ENCODE results near the gene DGKQ. TPM values are rescaled to one million over a fixed set of nuclear protein-coding genes. Genes with fewer than 3 reads are reported as not detected.

The DGKQ gene
- polyA plus RNA-seq, 3 donors: 6.4 to 7.1 (median 6.6) TPM

DNA sequence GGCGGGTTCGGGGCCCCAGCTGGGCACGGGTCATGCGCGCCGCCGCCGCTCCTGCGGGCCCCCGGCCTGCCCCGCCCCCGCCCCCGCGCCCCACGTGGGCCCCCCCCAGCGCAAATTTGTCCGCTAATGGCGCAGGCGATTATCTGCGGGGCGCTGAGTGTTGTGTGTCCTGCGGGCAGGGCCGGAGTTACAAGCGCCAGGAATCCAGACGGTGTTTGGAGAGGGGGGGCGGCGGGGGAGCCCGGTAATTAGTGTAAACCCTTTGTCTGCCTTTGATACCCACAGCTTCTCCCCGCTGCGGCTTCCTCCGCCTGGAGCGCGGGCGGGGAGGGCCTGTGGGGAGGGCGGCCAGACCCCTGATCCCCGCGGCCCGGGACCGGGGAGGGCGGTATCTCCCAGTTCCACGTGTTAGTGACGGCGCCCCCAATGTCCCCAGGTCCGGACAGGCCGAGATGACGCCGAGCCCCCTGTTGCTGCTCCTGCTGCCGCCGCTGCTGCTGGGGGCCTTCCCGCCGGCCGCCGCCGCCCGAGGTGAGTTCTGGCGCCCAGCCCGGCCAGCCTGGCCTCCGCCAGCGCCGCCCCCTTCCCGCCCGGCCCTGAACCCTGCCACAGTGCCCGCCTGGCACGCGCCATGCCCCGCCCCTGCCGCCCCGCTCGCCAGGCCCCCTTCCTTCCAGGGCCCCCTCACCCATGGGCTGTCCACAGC is 38.8 kb upstream of the DGKQ start:
- 2 to 4% (median 2%) methylated on average over 32 to 68 of the region's 69 CpGs for whole genome bisulfite sequencing, 3 donors
- no peak overlapping the region for H3K27ac ChIP-seq (ENCODE audit: low read depth, low read length)

DNA sequence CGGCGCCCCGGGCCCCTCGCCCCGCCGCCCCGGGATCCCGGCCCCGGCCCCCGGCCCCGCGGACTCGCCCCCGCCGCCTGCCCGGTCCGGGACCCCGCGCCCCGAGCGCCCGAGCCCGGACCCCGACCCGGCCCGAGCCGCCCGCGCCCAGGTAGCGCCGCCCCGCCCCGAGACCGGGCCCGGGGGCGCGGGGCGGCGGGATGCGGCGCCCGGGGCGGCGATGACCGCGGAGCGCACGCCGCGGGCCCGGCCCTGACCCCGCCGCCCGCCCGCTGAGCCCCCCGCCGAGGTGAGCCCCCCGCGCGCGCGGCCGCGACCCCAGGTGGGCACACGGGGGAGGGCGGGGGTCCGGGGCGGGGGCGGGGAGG is 38.3 kb upstream of the DGKQ start:
- no peak overlapping the region for H3K27ac ChIP-seq (ENCODE audit: low read depth, low read length)

DNA sequence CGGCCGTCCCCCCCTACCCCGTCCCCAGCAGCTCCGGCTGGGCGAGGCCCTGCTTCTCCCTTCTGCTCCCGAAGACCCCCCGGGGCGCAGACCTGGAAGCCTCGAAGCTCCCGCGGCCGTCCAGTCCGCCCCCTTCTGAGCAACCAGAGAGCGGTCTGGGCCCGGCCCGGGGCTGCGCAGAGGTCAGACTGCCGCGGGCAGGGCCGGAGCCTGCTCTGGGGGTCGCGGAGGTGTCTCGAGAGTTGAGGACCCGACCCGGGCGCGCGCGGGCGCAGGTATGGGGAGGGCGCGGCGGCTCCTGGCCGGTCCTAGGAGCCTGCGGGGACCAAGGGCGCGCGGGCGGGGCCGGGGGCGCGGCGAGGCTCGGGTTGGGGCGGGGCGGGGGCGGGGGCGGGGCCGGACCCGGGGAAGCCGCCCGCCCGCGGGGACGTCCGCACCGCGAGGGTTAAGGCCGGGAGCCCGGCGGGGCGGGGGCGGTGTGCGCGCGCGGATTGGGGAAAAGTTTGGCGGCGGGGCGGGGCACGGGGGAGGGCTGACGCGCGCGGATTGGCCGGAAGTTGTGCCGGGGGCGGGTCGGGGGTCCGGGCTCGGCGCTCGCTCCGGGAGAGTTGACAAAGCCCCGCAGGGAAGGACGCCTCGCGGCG is 37.8 kb upstream of the DGKQ start, which contains the start of gene FGFRL1:
FGFRL1 (plus strand) TSS at position 605 of the 644 bp plus-strand sequence. CDS start 860 bp downstream, outside the sequence.
- 0 to 1% (median 1%) methylated on average over 24 to 89 of the region's 89 CpGs for WGBS, 3 donors
- H3K27ac ChIP-seq (ENCODE audit: low read depth, low read length): no peak within 1 kb of the TSS

More for the DNA sequence above, 38.3 kb upstream of the DGKQ start:
- 0 to 4% (median 1%) methylated on average over 1 to 58 of the region's 69 CpGs for WGBS, 3 donors

DNA sequence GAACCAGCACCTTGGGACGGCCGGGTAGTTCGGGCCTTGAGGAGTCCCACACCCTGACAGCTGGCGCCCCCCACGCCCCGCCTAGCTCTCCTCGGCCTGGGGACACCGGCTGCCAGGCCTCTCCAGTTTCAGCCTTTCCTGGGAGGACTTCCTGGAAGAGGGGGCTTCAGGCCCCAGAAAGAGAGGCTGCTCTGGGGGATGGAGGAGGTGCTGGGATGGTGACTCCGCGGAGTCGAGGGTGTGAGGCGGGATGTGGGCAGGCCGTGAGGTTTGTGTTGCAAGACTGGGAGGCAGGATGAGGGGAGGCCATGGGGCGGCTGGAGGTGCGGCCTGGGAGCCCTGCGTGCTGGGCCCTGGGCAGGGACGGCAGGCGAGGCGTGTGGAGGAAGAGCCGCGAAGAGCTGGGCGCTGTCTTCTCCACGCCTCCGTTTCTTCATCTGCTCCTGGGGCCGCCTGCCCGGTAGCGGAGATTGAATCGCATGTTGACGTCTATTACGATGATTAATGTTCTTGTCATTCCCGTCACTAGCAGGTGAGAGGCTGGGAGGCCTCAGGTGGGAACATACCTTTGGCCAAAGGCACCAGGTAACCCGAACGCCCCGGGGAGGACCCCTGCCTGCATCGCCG is 37.1 kb upstream of the DGKQ start:
- WGBS, 3 donors: 1 to 3% (median 2%) methylated on average over 32 to 36 of the region's 36 CpGs
- H3K27ac ChIP-seq (ENCODE audit: low read depth, low read length): no peak overlapping the region

DNA sequence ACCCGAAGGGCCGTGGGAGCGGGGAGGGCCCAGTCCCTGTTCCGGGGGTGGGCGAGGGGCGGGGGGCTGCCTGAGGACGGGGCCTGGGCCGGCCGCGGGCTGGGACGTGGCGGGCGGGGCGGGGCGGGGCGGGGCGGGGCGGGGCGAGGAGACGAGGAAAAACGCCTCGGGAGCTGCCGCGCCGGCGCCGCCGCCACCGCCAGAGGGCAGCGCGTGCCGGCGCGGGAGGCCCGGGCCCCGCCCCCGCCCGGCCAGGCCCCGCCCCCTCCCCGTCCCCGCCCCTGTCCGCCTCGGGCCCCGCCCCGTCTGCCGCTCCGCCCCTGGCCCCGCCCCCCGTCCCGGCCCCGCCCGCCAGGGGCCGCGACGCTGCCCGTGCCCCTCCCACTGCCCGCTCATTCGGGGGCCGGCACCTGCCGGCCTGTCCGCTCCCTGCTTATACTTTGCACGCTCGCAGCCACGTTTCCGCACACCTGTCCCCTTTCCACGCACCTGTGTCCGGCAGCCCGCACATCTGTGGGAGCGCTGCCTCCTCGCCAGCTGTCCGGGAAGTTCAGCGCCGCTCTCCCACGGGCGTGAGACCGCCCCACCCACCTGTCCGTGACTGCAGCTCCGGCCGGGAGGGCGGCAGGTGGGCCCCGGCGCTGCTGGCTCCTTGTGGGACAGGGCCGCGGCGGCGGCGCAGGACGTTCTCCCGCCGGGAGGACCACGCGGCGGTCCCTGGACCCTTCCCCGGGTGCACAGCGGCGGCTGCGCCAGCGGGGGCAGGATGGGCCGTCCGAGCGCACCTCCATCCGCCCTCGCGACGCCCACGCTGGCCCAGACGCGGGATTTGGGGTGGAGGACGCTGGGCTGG is 36.4 kb upstream of the DGKQ start:
- no peak overlapping the region for H3K27ac ChIP-seq (ENCODE audit: low read depth, low read length)
- WGBS, 3 donors: 0 to 1% (median 0%) methylated on average over 54 to 96 of the region's 109 CpGs

DNA sequence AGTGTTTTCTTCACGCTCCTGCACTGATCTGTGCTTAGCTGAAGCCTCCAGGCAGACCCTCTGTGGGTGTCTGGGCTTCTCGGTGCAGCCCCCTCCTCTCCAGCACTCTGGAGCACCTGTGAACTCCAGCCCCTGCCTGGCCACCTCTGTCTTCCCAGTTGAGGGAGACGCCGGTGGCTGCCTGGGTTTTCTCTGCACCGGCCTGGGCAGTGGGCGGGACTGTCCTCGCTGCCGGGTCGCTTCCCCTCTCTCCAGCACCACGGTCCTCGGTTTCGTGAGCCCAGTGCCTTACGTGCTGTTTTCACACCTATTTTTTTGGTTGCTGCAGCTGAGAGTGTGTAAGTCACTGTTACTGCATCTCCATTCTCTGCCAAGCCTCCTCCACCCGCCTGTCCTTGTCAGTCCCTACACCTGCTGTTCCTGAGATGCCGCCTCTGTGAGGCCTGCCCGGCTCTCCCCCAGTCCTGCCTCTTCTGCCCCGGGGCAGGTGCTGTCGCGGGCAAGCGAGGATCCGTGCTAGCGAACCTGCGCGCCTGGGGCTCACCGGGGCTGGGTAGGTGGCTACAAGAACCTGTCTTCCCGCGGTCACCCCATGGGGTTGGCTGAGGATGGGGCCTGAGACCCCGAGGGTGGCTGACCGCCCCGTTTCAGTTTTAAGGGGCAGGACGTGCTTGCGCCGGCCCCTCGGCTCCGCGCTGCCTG is 35.6 kb upstream of the DGKQ start:
- WGBS, 3 donors: 3 to 7% (median 5%) methylated on average over 35 to 36 of the region's 36 CpGs
- no peak overlapping the region for H3K27ac ChIP-seq (ENCODE audit: low read depth, low read length)

DNA sequence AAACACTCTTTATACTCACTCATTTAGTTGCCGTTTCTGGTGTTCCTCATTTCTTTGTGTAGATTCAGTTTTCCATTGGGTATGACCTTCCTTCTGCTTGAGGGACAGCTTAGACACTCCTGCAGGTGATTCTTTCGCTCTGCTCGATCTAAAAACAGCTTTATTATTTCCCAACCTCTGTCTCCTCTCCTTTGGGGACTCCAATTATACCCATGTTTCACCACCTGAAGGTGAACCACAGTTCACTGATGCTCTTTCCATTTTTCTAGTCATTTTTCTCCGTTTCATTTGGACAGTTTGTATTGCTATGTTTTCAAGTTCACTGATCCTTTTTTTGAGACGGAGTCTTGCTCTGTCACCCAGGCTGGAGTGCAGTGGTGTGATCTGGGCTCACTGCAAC is 33.5 kb upstream of the DGKQ start:
- no peak overlapping the region for H3K27ac ChIP-seq (ENCODE audit: low read depth, low read length)
- 86 to 93% (median 90%) methylated on average over 5 of the region's 5 CpGs for WGBS, 3 donors

DNA sequence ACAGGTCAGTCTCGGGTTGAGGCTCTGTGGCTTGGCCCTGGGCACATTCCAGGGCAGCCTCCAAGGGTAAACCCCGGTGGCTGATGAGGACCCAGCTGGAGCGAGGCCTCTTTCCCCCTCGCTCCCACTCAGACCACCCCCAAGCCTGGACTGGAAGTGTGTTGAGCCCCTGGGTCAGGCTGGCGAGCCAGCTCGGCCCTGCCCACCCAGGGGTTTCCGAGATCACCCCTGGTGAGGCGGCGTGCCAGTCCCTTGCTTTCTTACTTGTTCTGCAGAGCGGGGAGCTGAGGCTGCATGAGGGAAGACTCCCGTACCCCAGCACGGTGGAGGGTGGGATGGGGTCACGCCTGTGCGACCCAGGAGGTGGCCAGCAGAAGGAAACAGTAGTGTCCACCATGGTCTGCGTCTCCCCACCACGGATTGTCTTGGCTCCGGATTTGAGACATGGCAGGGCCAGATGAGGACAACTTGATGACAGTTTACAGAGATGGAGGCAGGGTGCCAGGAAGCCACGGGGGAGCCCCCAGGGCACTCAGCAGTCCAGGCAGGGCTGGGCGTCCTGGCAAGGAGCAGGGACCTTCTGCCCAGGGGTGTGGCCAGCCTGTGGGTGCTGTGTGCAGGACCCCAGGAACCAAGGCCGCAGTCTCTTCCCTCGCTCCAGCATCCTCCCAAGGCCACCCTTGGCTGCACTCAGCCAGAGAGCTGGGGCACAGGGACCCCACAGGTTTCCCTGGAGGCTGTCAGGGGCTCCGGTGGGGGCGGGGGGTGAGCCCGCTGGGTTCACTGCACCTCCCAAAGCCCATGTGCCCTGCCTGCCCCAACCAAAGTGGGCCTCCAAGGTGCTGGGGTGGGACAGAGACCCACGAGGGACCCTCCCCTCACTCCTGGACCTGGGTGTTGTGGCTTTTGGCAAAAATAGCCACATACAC is 31.5 kb upstream of the DGKQ start:
- 78 to 83% (median 81%) methylated on average over 25 of the region's 25 CpGs for WGBS, 3 donors
- no peak overlapping the region for H3K27ac ChIP-seq (ENCODE audit: low read depth, low read length)

DNA sequence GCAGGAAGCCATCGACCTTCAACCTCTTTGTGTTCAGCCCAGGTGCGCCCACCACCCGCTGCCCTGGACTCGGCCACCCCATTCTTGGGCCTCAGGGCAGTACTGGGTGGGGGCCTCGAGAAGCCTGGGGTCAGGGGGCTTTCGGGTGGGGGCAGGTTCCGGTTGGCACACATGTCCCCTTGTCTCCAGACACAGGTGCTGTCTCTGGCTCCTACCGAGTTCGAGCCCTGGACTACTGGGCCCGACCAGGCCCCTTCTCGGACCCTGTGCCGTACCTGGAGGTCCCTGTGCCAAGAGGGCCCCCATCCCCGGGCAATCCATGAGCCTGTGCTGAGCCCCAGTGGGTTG is 30.7 kb upstream of the DGKQ start:
- WGBS, 3 donors: 88 to 90% (median 89%) methylated on average over 13 of the region's 13 CpGs

DNA sequence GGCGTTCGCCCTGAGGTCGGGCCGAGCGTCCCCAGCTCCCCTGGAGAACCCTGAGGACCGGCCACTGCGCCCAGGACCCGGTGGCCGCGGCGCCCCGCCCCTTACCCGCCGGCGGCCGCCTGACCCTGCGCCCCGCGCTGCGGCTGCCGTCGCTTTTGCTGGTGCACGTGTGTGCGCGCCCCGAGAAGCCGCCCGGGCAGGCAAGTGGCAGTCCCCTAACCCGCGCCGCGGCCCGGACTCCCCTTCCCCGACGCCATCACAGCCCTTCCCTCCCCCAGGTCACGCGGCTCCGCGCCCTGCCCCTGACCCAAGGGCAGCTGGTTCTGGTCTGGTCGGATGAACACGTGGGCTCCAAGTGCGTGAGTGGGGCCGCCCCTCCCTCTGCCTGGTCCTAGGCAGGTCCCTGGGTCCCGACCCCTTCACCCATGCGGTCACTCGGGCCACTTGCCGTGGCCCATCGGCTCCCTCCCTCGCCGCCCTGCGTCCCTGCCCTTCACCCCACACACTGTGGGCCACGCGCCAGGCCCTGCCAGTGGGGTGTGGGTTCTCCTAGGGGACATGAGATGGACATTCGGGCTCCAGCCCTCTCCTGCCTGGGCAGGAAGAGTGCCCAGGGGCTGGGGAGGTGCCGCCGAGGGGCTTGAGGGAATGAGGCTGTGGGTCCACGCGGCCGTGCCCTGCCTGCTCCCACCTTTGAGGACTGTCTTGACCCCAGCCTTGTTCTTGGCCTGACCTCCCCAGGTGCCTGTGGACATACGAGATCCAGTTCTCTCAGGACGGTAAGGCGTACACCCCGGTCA is 30.1 kb upstream of the DGKQ start:
- 28 to 37% (median 33%) methylated on average over 42 to 63 of the region's 63 CpGs for WGBS, 3 donors
- no peak overlapping the region for H3K27ac ChIP-seq (ENCODE audit: low read depth, low read length)

More for the DNA sequence above, 30.7 kb upstream of the DGKQ start:
- no peak overlapping the region for H3K27ac ChIP-seq (ENCODE audit: low read depth, low read length)

DNA sequence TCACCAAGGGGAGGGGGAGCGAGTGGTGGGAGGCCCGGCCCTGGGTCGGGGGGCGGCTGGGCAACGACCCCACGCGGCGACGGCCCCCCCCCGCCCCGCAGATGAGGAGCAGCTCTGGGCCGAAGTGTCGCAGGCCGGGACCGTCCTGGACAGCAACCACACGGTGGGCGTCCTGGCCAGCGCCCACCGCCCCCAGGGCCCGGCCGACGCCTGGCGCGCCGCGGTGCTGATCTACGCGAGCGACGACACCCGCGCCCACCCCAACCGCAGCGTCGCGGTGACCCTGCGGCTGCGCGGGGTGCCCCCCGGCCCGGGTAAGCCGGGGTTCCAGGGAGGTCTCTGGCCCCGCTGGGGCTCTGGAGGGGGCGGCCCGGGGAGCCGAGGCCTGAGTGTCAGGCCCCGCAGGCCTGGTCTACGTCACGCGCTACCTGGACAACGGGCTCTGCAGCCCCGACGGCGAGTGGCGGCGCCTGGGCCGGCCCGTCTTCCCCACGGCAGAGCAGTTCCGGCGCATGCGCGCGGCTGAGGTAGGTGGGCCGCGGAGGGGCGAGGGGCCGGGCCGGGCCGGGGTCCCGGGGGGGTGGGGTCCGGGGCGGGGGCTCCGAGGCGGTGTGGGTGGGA is 29.4 kb upstream of the DGKQ start:
- WGBS, 3 donors: 2 to 4% (median 3%) methylated on average over 35 to 75 of the region's 75 CpGs
- H3K27ac ChIP-seq (ENCODE audit: low read depth, low read length): no peak overlapping the region

DNA sequence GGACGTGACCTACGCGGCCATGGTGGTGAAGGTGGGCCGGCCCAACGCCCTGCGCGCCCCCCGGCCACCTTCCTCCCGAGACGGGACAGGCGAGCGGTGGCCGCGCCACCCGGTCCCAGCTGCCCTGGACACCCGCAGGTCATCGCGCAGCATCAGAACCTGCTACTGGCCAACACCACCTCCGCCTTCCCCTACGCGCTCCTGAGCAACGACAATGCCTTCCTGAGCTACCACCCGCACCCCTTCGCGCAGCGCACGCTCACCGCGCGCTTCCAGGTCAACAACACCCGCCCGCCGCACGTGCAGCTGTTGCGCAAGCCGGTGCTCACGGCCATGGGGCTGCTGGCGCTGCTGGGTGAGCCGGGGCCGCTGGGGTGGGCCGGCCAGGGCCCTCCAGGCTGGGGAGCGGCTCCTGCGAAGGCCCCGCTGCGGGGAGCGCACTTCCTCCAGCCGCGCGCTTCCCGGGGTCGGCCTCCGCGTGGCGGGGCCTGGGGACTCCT is 28.8 kb upstream of the DGKQ start:
- no peak overlapping the region for H3K27ac ChIP-seq (ENCODE audit: low read depth, low read length)
- 2 to 3% (median 2%) methylated on average over 35 to 54 of the region's 54 CpGs for WGBS, 3 donors

DNA sequence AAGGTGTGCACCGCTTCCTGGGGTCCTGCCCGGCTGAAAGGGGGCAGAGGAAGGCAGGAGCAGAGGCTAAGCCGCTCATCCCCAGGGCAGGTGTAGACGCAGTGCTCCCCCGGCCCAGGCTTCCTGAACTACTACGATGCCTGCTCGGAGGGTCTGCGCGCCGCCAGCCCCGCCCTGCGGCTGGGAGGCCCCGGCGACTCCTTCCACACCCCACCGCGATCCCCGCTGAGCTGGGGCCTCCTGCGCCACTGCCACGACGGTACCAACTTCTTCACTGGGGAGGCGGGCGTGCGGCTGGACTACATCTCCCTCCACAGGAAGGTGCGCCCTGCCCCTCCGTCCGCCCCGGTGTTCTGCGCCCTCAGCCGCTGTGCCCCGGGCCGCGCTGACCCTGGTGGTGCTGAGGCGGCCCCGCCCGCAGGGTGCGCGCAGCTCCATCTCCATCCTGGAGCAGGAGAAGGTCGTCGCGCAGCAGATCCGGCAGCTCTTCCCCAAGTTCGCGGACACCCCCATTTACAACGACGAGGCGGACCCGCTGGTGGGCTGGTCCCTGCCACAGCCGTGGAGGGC is 28.3 kb upstream of the DGKQ start:
- 17 to 22% (median 20%) methylated on average over 32 to 48 of the region's 48 CpGs for WGBS, 3 donors
- no peak overlapping the region for H3K27ac ChIP-seq (ENCODE audit: low read depth, low read length)

DNA sequence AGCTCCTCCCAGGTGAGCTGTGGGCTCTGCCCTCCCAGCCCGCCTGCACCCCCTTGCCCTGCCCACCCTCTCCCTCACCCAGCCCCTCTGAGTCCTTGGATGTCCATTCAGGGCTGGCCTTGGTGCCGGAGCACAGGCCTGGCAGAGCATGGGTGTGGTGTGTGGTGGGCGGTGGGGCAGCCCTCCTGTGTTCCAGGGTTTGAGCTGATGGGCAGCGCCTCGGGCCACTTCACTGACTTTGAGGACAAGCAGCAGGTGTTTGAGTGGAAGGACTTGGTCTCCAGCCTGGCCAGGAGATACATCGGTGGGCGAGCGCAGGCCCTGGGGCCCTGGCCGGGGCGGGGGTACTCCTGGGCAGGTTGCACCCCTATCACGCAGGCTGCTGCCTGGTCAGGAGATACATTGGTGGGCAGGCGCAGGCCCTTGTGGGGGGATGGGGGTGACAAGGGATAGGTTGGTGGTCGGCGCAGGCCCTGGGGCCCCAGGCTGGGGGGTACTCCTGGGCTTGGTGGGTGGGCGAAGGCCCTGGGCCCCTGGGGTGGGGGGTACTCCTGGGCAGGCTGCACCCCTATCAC is 27.4 kb upstream of the DGKQ start:
- WGBS, 3 donors: 86 to 90% (median 88%) methylated on average over 12 to 15 of the region's 15 CpGs
- H3K27ac ChIP-seq (ENCODE audit: low read depth, low read length): no peak overlapping the region

DNA sequence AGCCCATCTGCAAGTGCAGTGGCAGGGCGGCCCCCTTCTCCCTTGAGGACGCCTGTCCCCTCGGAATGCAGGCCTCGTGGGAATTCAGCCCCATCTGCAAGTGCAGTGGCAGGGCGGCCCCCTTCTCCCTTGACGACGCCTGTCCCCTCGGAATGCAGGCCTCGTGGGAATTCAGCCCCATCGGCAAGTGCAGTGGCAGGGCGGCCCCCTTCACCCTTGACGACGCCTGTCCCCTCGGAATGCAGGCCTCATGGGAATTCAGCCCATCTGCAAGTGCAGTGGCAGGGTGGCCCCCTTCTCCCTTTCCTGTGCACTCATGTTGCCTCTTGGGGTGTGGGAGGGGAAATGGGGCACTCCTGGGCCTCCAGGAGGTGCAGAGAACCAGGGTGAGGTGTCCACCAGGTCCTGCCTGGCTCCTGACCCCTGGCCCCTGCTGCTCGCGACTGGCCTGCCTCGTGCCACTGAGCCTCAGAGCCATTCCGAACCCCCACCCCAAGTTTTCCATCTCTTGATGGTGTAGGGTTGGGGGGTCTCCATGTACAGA is 26.6 kb upstream of the DGKQ start:
- 54 to 59% (median 56%) methylated on average over 16 to 18 of the region's 18 CpGs for WGBS, 3 donors
- H3K27ac ChIP-seq (ENCODE audit: low read depth, low read length): no peak overlapping the region

Data from adipose tissue (tissue), 3 donors.